Fibroblast of peridontal ligament (primary cell): ENCODE data around the gene TMEM87B.
"Not testable (repeated sequence)": the region's sequence is repeated elsewhere in the genome, so short reads cannot be mapped to it uniquely, and the experiment has no call there.

Experiments used
- DNase-seq: peaks from one replicate; pipeline ENCODE4 v3.0.0-alpha.2; 2010; ENCODE audit errors: extremely low read depth

Gene TMEM87B

GRCh38 chr2:112121682-112122254, 66.7 kb downstream of the TMEM87B start:
- peak; percentile 84 for DNase-seq

GRCh38 chr2:112129060-112129459, 74.0 kb downstream of the TMEM87B start:
- DNase-seq = no peak

GRCh38 chr2:112133344-112133743, 78.3 kb downstream of the TMEM87B start:
- DNase-seq = no peak

GRCh38 chr2:112134120-112134519, 79.1 kb downstream of the TMEM87B start:
- no peak for DNase-seq

GRCh38 chr2:112136096-112136495, 81.0 kb downstream of the TMEM87B start:
- no peak for DNase-seq

- peak; percentile 35 for DNase-seq
Measured at GRCh38 chr2:112137516-112138158, 82.6 kb downstream of the TMEM87B start.

- no peak for DNase-seq
Measured at GRCh38 chr2:112138159-112139032, 83.3 kb downstream of the TMEM87B start, which contains the start of gene FBLN7. Gene FBLN7, plus strand, starts transcription at chr2:112138385. Its CDS starts 271 bp downstream, at chr2:112138656.

GRCh38 chr2:112139033-112139614, 84.1 kb downstream of the TMEM87B start:
- not testable (repeated sequence) for DNase-seq

GRCh38 chr2:112139661-112140204, 84.7 kb downstream of the TMEM87B start:
- DNase-seq = not testable (repeated sequence)

GRCh38 chr2:112140205-112140802, 85.2 kb downstream of the TMEM87B start:
- no peak for DNase-seq

- no peak for DNase-seq
Measured at GRCh38 chr2:112140899-112141625, 86.0 kb downstream of the TMEM87B start.

- DNase-seq = no peak
Measured at GRCh38 chr2:112141626-112142007, 86.5 kb downstream of the TMEM87B start.

GRCh38 chr2:112142525-112143078, 87.5 kb downstream of the TMEM87B start:
- DNase-seq = no peak

GRCh38 chr2:112143150-112143549, 88.1 kb downstream of the TMEM87B start:
- no peak for DNase-seq

- DNase-seq = no peak
Measured at GRCh38 chr2:112144966-112145365, 89.9 kb downstream of the TMEM87B start.

- DNase-seq = no peak
Measured at GRCh38 chr2:112147382-112148168, 92.5 kb downstream of the TMEM87B start.

GRCh38 chr2:112148477-112148876, 93.4 kb downstream of the TMEM87B start:
- no peak for DNase-seq

GRCh38 chr2:112149194-112149593, 94.1 kb downstream of the TMEM87B start:
- DNase-seq = no peak

- DNase-seq = no peak
Measured at GRCh38 chr2:112149866-112150435, 94.9 kb downstream of the TMEM87B start.
